IMR-90 (cell line): Measurements from ENCODE around the gene RHOBTB1.

Experiments
- BHLHE40 ChIP-seq: fragments of 150-350 bp; IDR thresholded peaks from 2 replicates; pipeline ENCODE4 v1.6.1; 2016; ENCODE audit warnings: mild to moderate bottlenecking, low read depth, low read length
- CEBPB ChIP-seq: IDR thresholded peaks from 2 replicates; pipeline ENCODE4 v1.6.1; 2012; ENCODE audit warnings: low read depth, low read length, improper control_type of control experiment
- CHD1 ChIP-seq: IDR thresholded peaks from 2 replicates; pipeline ENCODE4 v1.6.1; 2012; ENCODE audit warnings: low read depth, low read length, improper control_type of control experiment
- MAZ ChIP-seq: IDR thresholded peaks from 2 replicates; pipeline ENCODE4 v1.6.1; 2012; ENCODE audit warnings: low read depth, mild to moderate bottlenecking, low read length, improper control_type of control experiment, moderate library complexity, borderline replicate concordance
- MXI1 ChIP-seq: IDR thresholded peaks from 2 replicates; pipeline ENCODE4 v1.6.1; 2012; ENCODE audit warnings: low read depth, mild to moderate bottlenecking, low read length, moderate library complexity, borderline replicate concordance
- NFE2L2 ChIP-seq: fragments of 150-350 bp; IDR thresholded peaks from 2 replicates; pipeline ENCODE4 v1.6.1; 2016; ENCODE audit warnings: low read depth, mild to moderate bottlenecking, low read length
- POLR2A ChIP-seq: IDR thresholded peaks from 2 replicates; pipeline ENCODE4 v1.6.1; 2012; ENCODE audit warnings: mild to moderate bottlenecking, low read depth, low read length
- RAD21 ChIP-seq: IDR thresholded peaks from 2 replicates; pipeline ENCODE4 v1.6.1; 2012; ENCODE audit warnings: low read length, improper control_type of control experiment
- RCOR1 ChIP-seq: IDR thresholded peaks from 2 replicates; pipeline ENCODE4 v1.6.1; 2012; ENCODE audit warnings: mild to moderate bottlenecking, low read length, improper control_type of control experiment; ENCODE audit not compliant: insufficient replicate concordance
- RFX5 ChIP-seq: IDR thresholded peaks from 2 replicates; pipeline ENCODE4 v1.8.0; 2012; ENCODE audit warnings: low read depth, mild to moderate bottlenecking, low read length, moderate library complexity
- SMC3 ChIP-seq: fragments of 150-350 bp; IDR thresholded peaks from 2 replicates; pipeline ENCODE4 v1.6.1; 2016; ENCODE audit warnings: low read depth, mild to moderate bottlenecking, antibody characterized with exemption, low read length, moderate library complexity
- USF2 ChIP-seq: fragments of 150-350 bp; IDR thresholded peaks from 2 replicates; pipeline ENCODE4 v1.6.1; 2017; ENCODE audit warnings: mild to moderate bottlenecking, antibody characterized with exemption, low read length, low read depth
- TF ChIP-seq, protein P1 (sequence below): conservative IDR thresholded peaks from 2 replicates; pipeline ENCODE4 v1.5.1; 2012; ENCODE audit warnings: mild to moderate bottlenecking, low read depth, low read length, improper control_type of control experiment
- TF ChIP-seq, protein P2 (sequence below): fragments of 150-350 bp; IDR thresholded peaks from 2 replicates; pipeline ENCODE4 v1.6.1; 2016; ENCODE audit warnings: low read depth, mild to moderate bottlenecking, low read length, moderate library complexity, borderline replicate concordance

GRCh38 chr10:60870416-60870728 lies 73.6 kb downstream of the RHOBTB1 start:
- TF ChIP-seq BHLHE40 = no peak
- TF ChIP-seq, protein P1, sequence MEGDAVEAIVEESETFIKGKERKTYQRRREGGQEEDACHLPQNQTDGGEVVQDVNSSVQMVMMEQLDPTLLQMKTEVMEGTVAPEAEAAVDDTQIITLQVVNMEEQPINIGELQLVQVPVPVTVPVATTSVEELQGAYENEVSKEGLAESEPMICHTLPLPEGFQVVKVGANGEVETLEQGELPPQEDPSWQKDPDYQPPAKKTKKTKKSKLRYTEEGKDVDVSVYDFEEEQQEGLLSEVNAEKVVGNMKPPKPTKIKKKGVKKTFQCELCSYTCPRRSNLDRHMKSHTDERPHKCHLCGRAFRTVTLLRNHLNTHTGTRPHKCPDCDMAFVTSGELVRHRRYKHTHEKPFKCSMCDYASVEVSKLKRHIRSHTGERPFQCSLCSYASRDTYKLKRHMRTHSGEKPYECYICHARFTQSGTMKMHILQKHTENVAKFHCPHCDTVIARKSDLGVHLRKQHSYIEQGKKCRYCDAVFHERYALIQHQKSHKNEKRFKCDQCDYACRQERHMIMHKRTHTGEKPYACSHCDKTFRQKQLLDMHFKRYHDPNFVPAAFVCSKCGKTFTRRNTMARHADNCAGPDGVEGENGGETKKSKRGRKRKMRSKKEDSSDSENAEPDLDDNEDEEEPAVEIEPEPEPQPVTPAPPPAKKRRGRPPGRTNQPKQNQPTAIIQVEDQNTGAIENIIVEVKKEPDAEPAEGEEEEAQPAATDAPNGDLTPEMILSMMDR = no peak
- TF ChIP-seq RAD21 = no peak
- no peak for TF ChIP-seq MAZ
- no peak for TF ChIP-seq POLR2A
- TF ChIP-seq CEBPB = no peak
- TF ChIP-seq RCOR1 = no peak
- no peak for TF ChIP-seq RFX5
- TF ChIP-seq SMC3 = no peak
- no peak for TF ChIP-seq USF2
- TF ChIP-seq MXI1 = no peak
- TF ChIP-seq, protein P2, sequence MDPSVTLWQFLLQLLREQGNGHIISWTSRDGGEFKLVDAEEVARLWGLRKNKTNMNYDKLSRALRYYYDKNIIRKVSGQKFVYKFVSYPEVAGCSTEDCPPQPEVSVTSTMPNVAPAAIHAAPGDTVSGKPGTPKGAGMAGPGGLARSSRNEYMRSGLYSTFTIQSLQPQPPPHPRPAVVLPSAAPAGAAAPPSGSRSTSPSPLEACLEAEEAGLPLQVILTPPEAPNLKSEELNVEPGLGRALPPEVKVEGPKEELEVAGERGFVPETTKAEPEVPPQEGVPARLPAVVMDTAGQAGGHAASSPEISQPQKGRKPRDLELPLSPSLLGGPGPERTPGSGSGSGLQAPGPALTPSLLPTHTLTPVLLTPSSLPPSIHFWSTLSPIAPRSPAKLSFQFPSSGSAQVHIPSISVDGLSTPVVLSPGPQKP = no peak
- no peak for TF ChIP-seq NFE2L2
- no peak for TF ChIP-seq CHD1
